ENCODE measurements around the gene TMPRSS2. TPM values are rescaled to one million over a fixed set of nuclear protein-coding genes. Genes with fewer than 3 reads are reported as not detected.
"Not testable (repeated sequence)": the region's sequence is repeated elsewhere in the genome, so short reads cannot be mapped to it uniquely, and the experiment has no call there.

The TMPRSS2 gene
- total RNA-seq, 1 experiment from 2014 or later, result not detected

GRCh38 chr21:41429305-41429704, 78.7 kb downstream of the TMPRSS2 start:
- no peak overlapping the region for H3K27ac ChIP-seq
- no peak overlapping the region for H3K4me3 ChIP-seq
- peaks cover 10% of the 10 kb centered on the region for H3K4me1 ChIP-seq (replicated peaks)
- H3K36me3 ChIP-seq, result no peaks in the 10 kb centered on the region
- H3K9me3 ChIP-seq (replicated peaks), result no peaks in the 10 kb centered on the region
- DNase-seq (ENCODE audit: low read depth in 1 of 2, low spot score in 2 of 2), result no peak
- no peaks in the 10 kb centered on the region for H3K27me3 ChIP-seq (replicated peaks)

GRCh38 chr21:41428847-41429246, 79.1 kb downstream of the TMPRSS2 start:
- Histone ChIP-seq H3K9me3 (replicated peaks) (no peaks in the 10 kb centered on the region), H3K27me3 (replicated peaks) (no peaks in the 10 kb centered on the region), H3K4me3 (no peak overlapping the region), H3K4me1 (replicated peaks) (peaks cover 10% of the 10 kb centered on the region), H3K36me3 (no peaks in the 10 kb centered on the region), H3K27ac (no peak overlapping the region)
- no peak for DNase-seq (ENCODE audit: low read depth in 1 of 2, low spot score in 2 of 2)

DNA sequence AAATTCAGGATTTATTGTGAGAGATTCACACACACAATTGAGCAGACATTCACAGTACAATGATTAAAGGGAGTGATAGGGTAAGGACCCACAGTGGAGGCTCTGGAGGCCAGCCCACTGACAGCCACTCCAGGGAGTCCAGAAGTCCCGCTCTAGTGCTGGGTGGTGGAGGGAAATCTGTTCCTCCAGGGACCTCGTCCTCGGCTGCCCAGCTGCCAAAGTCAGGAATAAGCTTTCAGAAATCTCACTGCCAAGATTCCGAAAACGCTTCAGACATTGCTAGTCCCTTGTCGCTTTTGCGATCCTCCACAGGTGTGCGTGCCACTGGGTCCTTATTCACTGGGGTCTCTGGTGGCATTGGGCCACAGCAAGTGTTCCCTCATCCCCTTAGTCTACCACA, 79.6 kb downstream of the TMPRSS2 start:
- Histone ChIP-seq H3K36me3 (no peaks in the 10 kb centered on the region), H3K27ac (no peak overlapping the region), H3K4me3 (no peak overlapping the region), H3K9me3 (replicated peaks) (no peaks in the 10 kb centered on the region), H3K4me1 (replicated peaks) (peaks cover 10% of the 10 kb centered on the region), H3K27me3 (replicated peaks) (no peaks in the 10 kb centered on the region)
- peak in 1 of 2 experiments; percentile 31 for DNase-seq (ENCODE audit: low read depth in 1 of 2, low spot score in 2 of 2)

- Histone ChIP-seq H3K27ac (no peak overlapping the region), H3K27me3 (replicated peaks) (no peaks in the 10 kb centered on the region), H3K4me3 (no peak overlapping the region), H3K9me3 (replicated peaks) (no peaks in the 10 kb centered on the region), H3K36me3 (no peaks in the 10 kb centered on the region), H3K4me1 (replicated peaks) (peaks cover 10% of the 10 kb centered on the region)
- peak in 1 of 2 experiments; percentile 28 for DNase-seq (ENCODE audit: low read depth in 1 of 2, low spot score in 2 of 2)
These were observed 80.4 kb downstream of the TMPRSS2 start for GRCh38 chr21:41427556-41427955.

DNA sequence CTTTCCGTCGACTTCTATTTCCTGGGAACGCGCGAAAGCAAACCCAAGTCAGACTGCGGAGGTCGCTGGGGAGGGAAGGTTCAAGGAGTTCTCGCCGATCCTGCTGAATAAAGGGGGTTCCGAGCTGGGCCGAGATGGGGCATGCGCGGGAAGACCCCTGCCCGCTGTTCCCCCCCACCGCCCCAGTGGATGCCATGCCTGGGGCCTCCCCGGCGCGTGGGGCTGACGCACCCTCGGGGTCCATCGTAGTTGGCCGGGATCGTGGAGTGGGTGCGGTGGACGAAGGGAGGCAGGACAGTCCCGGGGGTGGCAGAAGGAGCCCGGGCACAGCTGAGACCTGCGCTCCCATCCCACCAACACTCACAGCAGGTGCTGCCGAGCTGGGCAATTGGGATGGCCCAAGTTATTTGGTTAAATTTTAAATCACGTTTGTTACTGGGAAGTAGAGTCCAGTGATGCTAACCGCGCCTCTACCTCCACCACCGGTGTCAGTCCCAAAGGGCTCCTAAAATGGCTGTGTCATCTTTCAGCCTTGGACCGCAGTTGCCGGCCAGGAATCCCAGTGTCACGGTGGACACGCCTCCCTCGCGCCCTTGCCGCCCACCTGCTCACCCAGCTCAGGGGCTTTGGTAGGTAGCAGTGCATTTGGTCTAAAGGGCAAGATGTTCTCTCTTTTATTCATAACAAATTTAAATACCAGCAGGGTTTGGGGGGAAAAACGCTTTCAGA, 81.1 kb downstream of the TMPRSS2 start:
- no peak overlapping the region for H3K27ac ChIP-seq
- H3K4me1 ChIP-seq (replicated peaks), result peaks cover 10% of the 10 kb centered on the region
- H3K9me3 ChIP-seq (replicated peaks), result no peaks in the 10 kb centered on the region
- DNase-seq (ENCODE audit: low read depth in 1 of 2, low spot score in 2 of 2), result peak in 1 of 2 experiments; percentile 40
- no peaks in the 10 kb centered on the region for H3K36me3 ChIP-seq
- peak overlapping the region; percentile 50 for H3K4me3 ChIP-seq
- no peaks in the 10 kb centered on the region for H3K27me3 ChIP-seq (replicated peaks)

DNA sequence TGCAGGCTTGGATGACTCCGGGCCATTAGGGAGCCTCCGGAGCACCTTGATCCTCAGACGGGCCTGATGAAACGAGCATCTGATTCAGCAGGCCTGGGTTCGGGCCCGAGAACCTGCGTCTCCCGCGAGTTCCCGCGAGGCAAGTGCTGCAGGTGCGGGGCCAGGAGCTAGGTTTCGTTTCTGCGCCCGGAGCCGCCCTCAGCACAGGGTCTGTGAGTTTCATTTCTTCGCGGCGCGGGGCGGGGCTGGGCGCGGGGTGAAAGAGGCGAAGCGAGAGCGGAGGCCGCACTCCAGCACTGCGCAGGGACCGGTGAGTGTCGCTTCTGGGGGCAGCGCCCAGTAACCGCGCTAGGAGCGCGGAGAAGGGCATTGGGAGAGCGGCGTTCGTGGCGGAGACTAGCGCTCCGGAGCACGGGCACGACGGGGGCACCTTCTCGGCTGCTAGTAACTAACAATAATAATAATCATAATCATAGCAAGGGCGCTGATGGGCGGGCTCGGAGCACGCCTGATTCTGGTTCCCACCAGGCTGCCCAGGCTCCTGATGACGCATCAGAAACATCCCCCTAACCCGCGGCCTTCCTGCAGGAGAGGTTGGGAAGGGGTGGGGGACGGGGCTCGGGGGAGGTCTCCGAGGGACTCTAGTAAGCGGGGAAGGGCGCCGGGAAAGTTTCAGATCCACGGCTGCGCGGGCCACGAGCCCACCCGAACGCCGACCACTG, 81.8 kb downstream of the TMPRSS2 start, which contains the start of gene MX1:
Gene MX1 (plus strand): TSS at position 286 of the 722 bp plus-strand sequence. CDS start 5,832 bp downstream, outside the sequence.
- DNase-seq (ENCODE audit: low read depth in 1 of 2, low spot score in 2 of 2), result peak; percentile 45 to 66
- Histone ChIP-seq H3K4me3 (peak within 1 kb of the TSS; percentile 50), H3K27me3 (replicated peaks) (no peaks in the 10 kb centered on the region), H3K27ac (no peak within 1 kb of the TSS), H3K4me1 (replicated peaks) (peaks cover 16% of the 10 kb centered on the region), H3K9me3 (replicated peaks) (no peaks in the 10 kb centered on the region), H3K36me3 (no peaks in the 10 kb centered on the region)

GRCh38 chr21:41425588-41425953, 82.4 kb downstream of the TMPRSS2 start:
- Histone ChIP-seq H3K4me3 (peak overlapping the region; percentile 50), H3K27ac (no peak overlapping the region), H3K9me3 (replicated peaks) (no peaks in the 10 kb centered on the region), H3K27me3 (replicated peaks) (no peaks in the 10 kb centered on the region), H3K4me1 (replicated peaks) (peaks cover 18% of the 10 kb centered on the region), H3K36me3 (no peaks in the 10 kb centered on the region)
- DNase-seq (ENCODE audit: low read depth in 1 of 2, low spot score in 2 of 2), result peak in 1 of 2 experiments; percentile 15

DNA sequence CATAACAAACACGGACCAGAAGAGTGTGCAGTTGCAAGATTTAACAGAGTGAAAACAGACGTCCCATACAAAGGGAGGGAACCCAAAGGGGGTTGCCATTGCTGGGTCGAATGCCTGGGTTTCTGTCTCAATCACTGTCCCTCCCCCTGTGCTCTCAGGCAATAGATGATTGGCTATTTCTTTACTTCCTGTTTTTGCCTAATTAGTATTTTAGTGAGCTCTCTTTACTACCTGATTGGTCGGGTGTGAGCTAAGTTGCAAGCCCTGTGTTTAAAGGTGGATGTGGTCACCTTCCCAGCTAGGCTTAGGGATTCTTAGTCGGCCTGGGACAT, 84.7 kb downstream of the TMPRSS2 start:
- H3K9me3 ChIP-seq (replicated peaks); H3K27me3 ChIP-seq (replicated peaks); H3K4me3 ChIP-seq; DNase-seq (ENCODE audit: low read depth in 1 of 2, low spot score in 2 of 2); H3K36me3 ChIP-seq; H3K27ac ChIP-seq: not testable (repeated sequence)
- peaks cover 19% of the 10 kb centered on the region for H3K4me1 ChIP-seq (replicated peaks)

- Histone ChIP-seq H3K36me3 (no peaks in the 10 kb centered on the region), H3K9me3 (replicated peaks) (no peaks in the 10 kb centered on the region), H3K27ac (no peak overlapping the region), H3K27me3 (replicated peaks) (no peaks in the 10 kb centered on the region), H3K4me3 (no peak overlapping the region), H3K4me1 (replicated peaks) (peaks cover 19% of the 10 kb centered on the region)
- peak in 1 of 2 experiments; percentile 26 for DNase-seq (ENCODE audit: low read depth in 1 of 2, low spot score in 2 of 2)
These were observed 85.2 kb downstream of the TMPRSS2 start for GRCh38 chr21:41422546-41423304.

- DNase-seq (ENCODE audit: low read depth in 1 of 2, low spot score in 2 of 2); H3K9me3 ChIP-seq (replicated peaks); H3K27me3 ChIP-seq (replicated peaks); H3K36me3 ChIP-seq: not testable (repeated sequence)
- H3K27ac ChIP-seq, result peak overlapping the region; percentile 67
- peaks cover 13% of the 10 kb centered on the region for H3K4me1 ChIP-seq (replicated peaks)
- H3K4me3 ChIP-seq, result peak overlapping the region; percentile 50
These were observed 87.0 kb downstream of the TMPRSS2 start for GRCh38 chr21:41420998-41421397.

GRCh38 chr21:41419921-41420862, 87.8 kb downstream of the TMPRSS2 start:
- H3K4me1 ChIP-seq (replicated peaks), result peaks cover 9% of the 10 kb centered on the region
- H3K27me3 ChIP-seq (replicated peaks), result no peaks in the 10 kb centered on the region; the same call in 1 of the 2 replicates
- H3K4me3 ChIP-seq, result peak overlapping the region; percentile 50
- peak overlapping the region; percentile 67 for H3K27ac ChIP-seq
- no peaks in the 10 kb centered on the region for H3K36me3 ChIP-seq
- H3K9me3 ChIP-seq (replicated peaks), result no peaks in the 10 kb centered on the region
- DNase-seq (ENCODE audit: low read depth in 1 of 2, low spot score in 2 of 2), result peak; percentile 86 to 87

DNA sequence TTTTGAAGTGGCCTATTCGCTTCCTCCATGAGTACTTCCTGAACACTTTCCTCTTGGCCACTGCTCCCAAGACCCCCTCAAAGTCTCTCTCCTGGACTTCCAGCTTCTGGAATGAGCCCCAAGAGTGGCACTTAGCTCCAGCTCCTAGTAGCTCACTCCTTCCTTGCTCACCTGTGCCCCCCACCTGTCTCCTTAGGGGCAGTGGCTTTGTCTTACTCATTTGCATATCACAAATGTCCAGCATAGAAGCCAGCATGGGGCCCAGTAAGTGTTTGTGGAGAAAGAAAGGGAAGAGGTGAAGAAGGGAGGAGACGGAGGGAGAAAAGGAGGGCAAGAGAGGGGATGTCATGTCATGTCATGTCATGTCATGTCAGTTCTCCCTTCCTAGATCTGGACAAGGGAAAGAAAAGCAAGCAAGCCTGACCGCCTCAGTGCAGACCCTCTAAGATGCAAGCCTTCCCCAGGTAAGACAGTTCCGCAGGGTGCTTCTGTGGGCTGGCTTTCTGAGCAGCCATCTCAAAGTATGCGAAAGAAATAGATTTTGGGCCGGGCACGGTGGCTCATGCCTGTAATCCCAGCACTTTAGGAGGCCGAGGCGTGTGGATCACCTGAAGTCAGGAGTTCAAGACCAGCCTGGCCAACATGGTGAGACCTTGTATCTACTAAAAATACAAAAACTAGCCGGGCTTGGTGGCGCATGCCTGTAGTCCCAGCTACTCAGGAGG, 88.8 kb downstream of the TMPRSS2 start:
- H3K4me3 ChIP-seq, result no peak overlapping the region
- no peaks in the 10 kb centered on the region; the same call in 1 of the 2 replicates for H3K27me3 ChIP-seq (replicated peaks)
- H3K9me3 ChIP-seq (replicated peaks), result no peaks in the 10 kb centered on the region
- peaks cover 9% of the 10 kb centered on the region for H3K4me1 ChIP-seq (replicated peaks)
- DNase-seq (ENCODE audit: low read depth in 1 of 2, low spot score in 2 of 2), result peak in 1 of 2 experiments; percentile 34
- no peaks in the 10 kb centered on the region for H3K36me3 ChIP-seq
- H3K27ac ChIP-seq, result no peak overlapping the region
